Posterior cingulate gyrus (tissue), 11 donors: ENCODE data around the gene CNIH1.

Source experiments
- DNase-seq, 10 donors: peaks; one replicate each; pipeline versions ENCODE4 v3.0.0 to v3.0.0-alpha.2; 2020 to 2021; ENCODE audit warnings: mixed read lengths in 3 of 10
- intact Hi-C: fragments of 100-400 bp; cut with DNase I; formaldehyde crosslinking; loops from one replicate; pipeline ENCODE4 v1.15.1; 2023

The CNIH1 gene

GRCh38 chr14:54440873-54441868, at the start of gene CNIH1:
Gene CNIH1 (minus strand): TSS chr14:54441374. CDS start chr14:54441327, 47 bp downstream.
- DNase-seq = peak; percentile 85 to 98 (median 90)
- intact Hi-C loops = loop anchor here (1.0 to 5.0 kb wide), 3 partner anchors 45 to 66 kb away; partner anchors contain the start of gene CGRRF1

GRCh38 chr14:54490445-54491175, 49.4 kb upstream of the CNIH1 start:
- no peak for DNase-seq
- intact Hi-C loops = no loop called here

GRCh38 chr14:54489731-54490444, 48.7 kb upstream of the CNIH1 start:
- intact Hi-C loops = loop anchor here (1.0 to 2.0 kb wide), 2 partner anchors 19 to 49 kb away; partner anchors contain the start of genes CGRRF1 and CNIH1
- no peak for DNase-seq

- intact Hi-C loops = loop anchor here (1.0 to 2.0 kb wide), 2 partner anchors 20 to 48 kb away; partner anchors contain the start of genes CGRRF1 and CNIH1
- no peak for DNase-seq
Observed at GRCh38 chr14:54489318-54489683, 48.1 kb upstream of the CNIH1 start.

GRCh38 chr14:54488646-54489317, 47.6 kb upstream of the CNIH1 start, which contains the start of gene GMFB:
Gene GMFB (minus strand): TSS chr14:54488980. CDS start chr14:54488927, 53 bp downstream.
- intact Hi-C loops = loop anchor here (1.0 to 2.0 kb wide), 2 partner anchors 20 to 47 kb away; partner anchors contain the start of genes CGRRF1 and CNIH1
- peak; percentile 82 to 97 (median 88) for DNase-seq

GRCh38 chr14:54488318-54488645, 47.1 kb upstream of the CNIH1 start:
- DNase-seq = no peak
- intact Hi-C loops = loop anchor here (2.0 kb wide), 1 partner anchor 21 kb away; the partner anchor contains the start of gene CGRRF1

- no peak for DNase-seq
- intact Hi-C loops = loop anchor here (2.0 kb wide), 1 partner anchor 21 kb away; the partner anchor contains the start of gene CGRRF1
Observed at GRCh38 chr14:54487771-54488170, 46.6 kb upstream of the CNIH1 start.

GRCh38 chr14:54486685-54487084, 45.5 kb upstream of the CNIH1 start:
- intact Hi-C loops = no loop called here
- no peak for DNase-seq

- intact Hi-C loops = no loop called here
- no peak for DNase-seq
Observed at GRCh38 chr14:54483846-54484245, 42.7 kb upstream of the CNIH1 start.

- intact Hi-C loops = no loop called here
- DNase-seq = no peak
Observed at GRCh38 chr14:54483073-54483745, 42.0 kb upstream of the CNIH1 start.

GRCh38 chr14:54481695-54482094, 40.5 kb upstream of the CNIH1 start:
- no peak for DNase-seq
- intact Hi-C loops = no loop called here

GRCh38 chr14:54480830-54481562, 39.8 kb upstream of the CNIH1 start:
- intact Hi-C loops = no loop called here
- no peak for DNase-seq

GRCh38 chr14:54478636-54479215, 37.6 kb upstream of the CNIH1 start:
- intact Hi-C loops = no loop called here
- DNase-seq = no peak

- DNase-seq = no peak
- intact Hi-C loops = no loop called here
Observed at GRCh38 chr14:54475911-54476310, 34.7 kb upstream of the CNIH1 start.

- intact Hi-C loops = no loop called here
- DNase-seq = no peak
Observed at GRCh38 chr14:54475187-54475899, 34.2 kb upstream of the CNIH1 start.

GRCh38 chr14:54474232-54474793, 33.1 kb upstream of the CNIH1 start:
- intact Hi-C loops = no loop called here
- DNase-seq = no peak

GRCh38 chr14:54472315-54472714, 31.1 kb upstream of the CNIH1 start:
- intact Hi-C loops = no loop called here
- no peak for DNase-seq
